GM23248 (cell line): ENCODE results near the gene SPATA32. TPM values are rescaled to one million over a fixed set of nuclear protein-coding genes. Genes with fewer than 3 reads are reported as not detected.

Experiments used
- DNase-seq: peaks from one replicate; pipeline ENCODE4 v3.0.0-alpha.2; 2015
- H2AFZ ChIP-seq: fragments of 200-600 bp; sonication (generic); 2 replicates; pipeline ENCODE4 v1.6.1; 2016; ENCODE audit warnings: antibody characterized with exemption
- H3F3A ChIP-seq: fragments of 200-600 bp; sonication (generic); 2 replicates; pipeline ENCODE4 v1.6.1; 2016; ENCODE audit warnings: mild to moderate bottlenecking, antibody characterized with exemption, mixed run types; ENCODE audit not compliant: insufficient read depth
- H3K27ac ChIP-seq: fragments of 200-600 bp; sonication (generic); 2 replicates; pipeline ENCODE4 v1.5.1; 2016; ENCODE audit warnings: mild to moderate bottlenecking
- H3K27me3 ChIP-seq: fragments of 200-600 bp; sonication (generic); replicated peaks from 2 replicates; pipeline ENCODE4 v1.6.1; 2016; ENCODE audit warnings: mild to moderate bottlenecking; ENCODE audit not compliant: insufficient read depth
- H3K36me3 ChIP-seq: fragments of 200-600 bp; sonication (generic); 2 replicates; pipeline ENCODE4 v1.6.1; 2016; ENCODE audit warnings: low read depth, mild to moderate bottlenecking
- H3K4me1 ChIP-seq: fragments of 200-600 bp; sonication (generic); 2 replicates; pipeline ENCODE4 v1.6.1; 2016; ENCODE audit warnings: mild to moderate bottlenecking; ENCODE audit not compliant: insufficient read depth
- H3K4me2 ChIP-seq: fragments of 200-600 bp; sonication (generic); one replicate; pipeline ENCODE4 v1.6.1; 2016; ENCODE audit warnings: mild to moderate bottlenecking; ENCODE audit not compliant: unreplicated experiment
- H3K4me3 ChIP-seq: fragments of 200-600 bp; sonication (generic); 2 replicates; pipeline ENCODE4 v1.5.1; 2016; ENCODE audit warnings: mild to moderate bottlenecking
- H3K79me2 ChIP-seq: fragments of 200-600 bp; sonication (generic); 2 replicates; pipeline ENCODE4 v1.6.1; 2016; ENCODE audit warnings: mild to moderate bottlenecking; ENCODE audit not compliant: insufficient read depth
- H3K9ac ChIP-seq: fragments of 200-600 bp; sonication (generic); 2 replicates; pipeline ENCODE4 v1.6.1; 2016; ENCODE audit warnings: mild to moderate bottlenecking
- H3K9me2 ChIP-seq: fragments of 200-600 bp; sonication (generic); 2 replicates; pipeline ENCODE4 v1.6.1; 2016; ENCODE audit warnings: mixed run types, mild to moderate bottlenecking, moderate library complexity; ENCODE audit not compliant: insufficient read depth
- H3K9me3 ChIP-seq: fragments of 200-600 bp; sonication (generic); one replicate; pipeline ENCODE4 v1.6.1; 2017; ENCODE audit warnings: low read depth
- H4K20me1 ChIP-seq: fragments of 200-600 bp; sonication (generic); 2 replicates; pipeline ENCODE4 v1.6.0; 2016; ENCODE audit not compliant: insufficient read depth
- EZH2 ChIP-seq: fragments of 200-600 bp; sonication (generic); IDR thresholded peaks from 2 replicates; pipeline ENCODE4 v1.6.1; 2018; ENCODE audit warnings: antibody characterized with exemption, mild to moderate bottlenecking; ENCODE audit not compliant: insufficient read depth, poor library complexity, severe bottlenecking
- EZH2phosphoT487 ChIP-seq: fragments of 200-600 bp; sonication (generic); IDR thresholded peaks from 2 replicates; pipeline ENCODE4 v1.6.1; 2018; ENCODE audit warnings: antibody characterized with exemption, moderate library complexity, mild to moderate bottlenecking, low read depth; ENCODE audit not compliant: insufficient read depth
- WGBS, 2 experiments: methylation state at CpG; one replicate each; pipeline ENCODE4 v1.1.6; 2015 to 2017; ENCODE audit warnings: low lambda C conversion rate in 2 of 2, low coverage in 1 of 2; ENCODE audit errors: missing lambda C conversion rate in 2 of 2; 5-methylcytosine and 5-hydroxymethylcytosine counted together
- in situ Hi-C: fragments of 300-500 bp; cut with MboI; formaldehyde crosslinking; loops from 2 replicates; pipeline ENCODE4 v1.15.0; 2020
- polyA plus RNA-seq: library from polyadenylated mRNA; unstranded; fragments of >200 nt; fragmentation: Nextera tagmentation; extraction: Ambion mirVana; gene quantifications from 2 replicates; pipeline ENCODE4 v1.2.1, GENCODE V29; 2016
- total RNA-seq: library from RNA; depleted of rRNA; stranded (reverse); fragments of >200 nt; shearing (Covaris generic); gene quantifications from 2 replicates; pipeline ENCODE4 v1.2.3, GENCODE V29; 2014

SPATA32 gene
- total and polyA plus RNA-seq, 2 experiments from 2014 or later = not detected

- H3K4me1 ChIP-seq = peaks cover 73% of the 10 kb centered on the region
- H4K20me1 ChIP-seq = no peaks in the 10 kb centered on the region
- no peak overlapping the region for H2AFZ ChIP-seq
- in situ Hi-C loops = no loop called here
- no peaks in the 10 kb centered on the region for H3K27me3 ChIP-seq
- H3K36me3 ChIP-seq = peaks cover 6% of the 10 kb centered on the region; the same call in 1 of the 2 replicates
- no peak for DNase-seq
- no peak overlapping the region for H3K4me2 ChIP-seq
- WGBS, 2 experiments = 92 to 94% methylated on average over 4 of the region's 4 CpGs
- peaks cover 79% of the 10 kb centered on the region for H3F3A ChIP-seq
- H3K9ac ChIP-seq = no peak overlapping the region
- peaks cover 90% of the 10 kb centered on the region for H3K79me2 ChIP-seq
- H3K4me3 ChIP-seq = no peak overlapping the region
- H3K27ac ChIP-seq = peak overlapping the region; percentile 69
- no peaks in the 10 kb centered on the region for H3K9me2 ChIP-seq
- no peaks in the 10 kb centered on the region for H3K9me3 ChIP-seq
- TF ChIP-seq EZH2 = no peak
- no peak for TF ChIP-seq EZH2phosphoT487
These were observed 39.8 kb upstream of the SPATA32 start for GRCh38 chr17:45301674-45302073.

- Histone ChIP-seq H3K4me3 (no peak overlapping the region), H2AFZ (no peak overlapping the region), H3K27me3 (no peaks in the 10 kb centered on the region), H3K4me2 (no peak overlapping the region), H3K9me2 (no peaks in the 10 kb centered on the region), H3K9ac (no peak overlapping the region), H3K36me3 (peaks cover 6% of the 10 kb centered on the region; the same call in 1 of the 2 replicates), H4K20me1 (no peaks in the 10 kb centered on the region), H3K4me1 (peaks cover 73% of the 10 kb centered on the region), H3K79me2 (peaks cover 92% of the 10 kb centered on the region), H3K27ac (no peak overlapping the region), H3K9me3 (no peaks in the 10 kb centered on the region), H3F3A (peaks cover 71% of the 10 kb centered on the region)
- in situ Hi-C loops = no loop called here
- 86 to 91% methylated on average over 7 of the region's 7 CpGs for WGBS, 2 experiments
- no peak for TF ChIP-seq EZH2phosphoT487
- no peak for TF ChIP-seq EZH2
- DNase-seq = no peak
These were observed 38.3 kb upstream of the SPATA32 start for GRCh38 chr17:45300060-45300751.

GRCh38 chr17:45299361-45299760 is 37.5 kb upstream of the SPATA32 start:
- Histone ChIP-seq H2AFZ (no peak overlapping the region), H3K9me2 (no peaks in the 10 kb centered on the region), H3F3A (peaks cover 72% of the 10 kb centered on the region), H3K27me3 (no peaks in the 10 kb centered on the region), H3K36me3 (peaks cover 6% of the 10 kb centered on the region; the same call in 1 of the 2 replicates), H3K79me2 (peaks cover 88% of the 10 kb centered on the region), H4K20me1 (no peaks in the 10 kb centered on the region), H3K4me2 (no peak overlapping the region), H3K4me1 (peaks cover 73% of the 10 kb centered on the region), H3K4me3 (no peak overlapping the region), H3K9ac (no peak overlapping the region), H3K27ac (0 out of 2 replicates have a peak overlapping the region, but pooled peaks have one; percentile 8), H3K9me3 (no peaks in the 10 kb centered on the region)
- no peak for TF ChIP-seq EZH2phosphoT487
- TF ChIP-seq EZH2 = no peak
- in situ Hi-C loops = no loop called here
- no peak for DNase-seq
- WGBS, 2 experiments = 65 to 75% methylated on average over 2 of the region's 2 CpGs

- H3K27ac ChIP-seq = peak overlapping the region; percentile 8; the same call in 1 of the 2 replicates
- no peaks in the 10 kb centered on the region for H4K20me1 ChIP-seq
- H3K36me3 ChIP-seq = peaks cover 6% of the 10 kb centered on the region; the same call in 1 of the 2 replicates
- H3K4me2 ChIP-seq = no peak overlapping the region
- 50 to 52% methylated on average over 8 of the region's 8 CpGs for WGBS, 2 experiments
- no peak overlapping the region for H3K4me3 ChIP-seq
- no peaks in the 10 kb centered on the region for H3K9me3 ChIP-seq
- peaks cover 78% of the 10 kb centered on the region for H3K4me1 ChIP-seq
- H3K27me3 ChIP-seq = no peaks in the 10 kb centered on the region
- peaks cover 82% of the 10 kb centered on the region for H3K79me2 ChIP-seq
- no peak overlapping the region for H2AFZ ChIP-seq
- no peak overlapping the region for H3K9ac ChIP-seq
- DNase-seq = peak; percentile 64
- H3F3A ChIP-seq = peaks cover 72% of the 10 kb centered on the region
- TF ChIP-seq EZH2 = no peak
- no peak for TF ChIP-seq EZH2phosphoT487
- in situ Hi-C loops = no loop called here
- H3K9me2 ChIP-seq = no peaks in the 10 kb centered on the region
These were observed 36.8 kb upstream of the SPATA32 start for GRCh38 chr17:45298546-45299285.
